Stomach (tissue), 9 donors: ENCODE measurements around the gene IGSF9B. TPM values are rescaled to one million over a fixed set of nuclear protein-coding genes. Genes with fewer than 3 reads are reported as not detected.

Experiments used
- DNase-seq, 2 donors: peaks; one replicate each; pipeline versions ENCODE4 v3.0.0 to v3.0.0-alpha.2; 2013 to 2019
- H3K27ac ChIP-seq, 5 donors: fragments of 200-600 bp in 4 of 5; sonication (generic) in 4 of 5; one replicate each; pipeline ENCODE4 v1.5.1; 2013 to 2019; ENCODE audit warnings: mild to moderate bottlenecking in 1 of 5, moderate library complexity in 1 of 5
- H3K27me3 ChIP-seq, 3 donors: fragments of 200-600 bp; sonication (generic); one replicate each; pipeline ENCODE4 v1.5.1; 2017 to 2019; ENCODE audit warnings: mixed run types in 1 of 3
- H3K36me3 ChIP-seq, 4 donors: fragments of 200-600 bp; sonication (generic); 1 replicate in 3 of 4; 2 replicates in 1 of 4; pipeline ENCODE4 v1.5.1; 2016 to 2019
- H3K4me1 ChIP-seq, 4 donors: fragments of 200-600 bp; sonication (generic); one replicate each; pipeline ENCODE4 v1.5.1; 2016 to 2019
- H3K4me3 ChIP-seq, 4 donors: fragments of 200-600 bp; sonication (generic) in 3 of 4; one replicate each; pipeline ENCODE4 v1.5.1; 2016 to 2019; ENCODE audit warnings: mild to moderate bottlenecking in 1 of 4
- H3K9me3 ChIP-seq, 4 donors: fragments of 200-600 bp; sonication (generic); one replicate each; pipeline ENCODE4 v1.5.1; 2016 to 2019
- CTCF ChIP-seq, 7 experiments: fragments of 450-650 bp in 4 of 7; fragments of 200-600 bp in 3 of 7; sonication (generic) in 3 of 7; IDR thresholded peaks; one replicate each; pipeline ENCODE4 v1.5.1; 2016 to 2019; ENCODE audit warnings: antibody characterized with exemption in 7 of 7, control low read depth in 2 of 7, mild to moderate bottlenecking in 1 of 7
- EP300 ChIP-seq: sonication (generic); formaldehyde crosslinking; IDR thresholded peaks from one replicate; pipeline ENCODE4 v1.6.1; 2017; ENCODE audit warnings: antibody characterized with exemption
- POLR2A ChIP-seq, 4 donors: fragments of 450-650 bp; IDR thresholded peaks; one replicate each; pipeline ENCODE4 v1.6.1; 2016; ENCODE audit warnings: antibody characterized with exemption in 4 of 4, control low read depth in 2 of 4, mild to moderate bottlenecking in 1 of 4, moderate library complexity in 1 of 4
- POLR2AphosphoS5 ChIP-seq, 3 donors: sonication (generic); formaldehyde crosslinking; IDR thresholded peaks; one replicate each; pipeline ENCODE4 v1.6.1; 2016; ENCODE audit warnings: antibody characterized with exemption in 3 of 3
- WGBS, 5 donors: extraction: QIAGEN DNeasy Blood & Tissue Kit in 3 of 5; methylation state at CpG; one replicate each; pipeline versions ENCODE4 v1.1.5 to v1.1.7; 2013 to 2018; 5-methylcytosine and 5-hydroxymethylcytosine counted together
- intact Hi-C: fragments of 100-400 bp; cut with DNase I; formaldehyde crosslinking; loops from one replicate; pipeline ENCODE4 v1.15.1; 2023; ENCODE audit warnings: low total_unique reads
- polyA plus RNA-seq, 3 donors: library from polyadenylated mRNA; stranded (reverse); fragments of 200-250 nt; gene quantifications; one replicate each; pipeline ENCODE4 v1.2.3, GENCODE V29; 2013
- total RNA-seq, 5 donors: library from RNA; depleted of rRNA; stranded (reverse); fragments of >200 nt; gene quantifications; one replicate each; pipeline versions ENCODE4 v1.1.0 to v1.2.3, GENCODE V29; 2014 to 2016
- donor health status: healthy with polysubstance abuse.
- donor health status: Bipolar disorder and iron deficiency.
- donor health status: healthy.

The IGSF9B gene
- total and polyA plus RNA-seq, 8 donors = 0.44 to 22.3 (median 4.6) TPM; not detected in 1

GRCh38 chr11:133916784-133917440 is 39.9 kb downstream of the IGSF9B start:
- DNase-seq = no peak
- Histone ChIP-seq H3K36me3 (peaks cover 0 to 83% (median 32%) of the 10 kb centered on the region in 4 donors), H3K27me3 (peaks cover 0 to 26% (median 20%) of the 10 kb centered on the region in 3 donors), H3K4me3 (no peak overlapping the region), H3K9me3 (no peaks in the 10 kb centered on the region), H3K27ac (no peak overlapping the region), H3K4me1 (peaks cover 0 to 6% (median 0%) of the 10 kb centered on the region in 4 donors)
- WGBS, 5 donors = 81 to 90% (median 87%) methylated on average over 14 of the region's 14 CpGs
- TF ChIP-seq POLR2A (IDR thresholded peaks at IDR 0.05) (no peak), CTCF (IDR thresholded peaks at IDR 0.05) (no peak), POLR2AphosphoS5 (IDR thresholded peaks at IDR 0.05) (no peak), EP300 (no peak)
- intact Hi-C loops = no loop called here

GRCh38 chr11:133913761-133914160 is 43.0 kb downstream of the IGSF9B start:
- Histone ChIP-seq H3K4me1 (peaks cover 0 to 6% (median 0%) of the 10 kb centered on the region in 4 donors), H3K27ac (no peak overlapping the region), H3K4me3 (no peak overlapping the region), H3K36me3 (peaks cover 0 to 83% (median 27%) of the 10 kb centered on the region in 4 donors), H3K9me3 (no peaks in the 10 kb centered on the region), H3K27me3 (peaks cover 0 to 12% (median 12%) of the 10 kb centered on the region in 3 donors)
- 90 to 99% (median 92%) methylated on average over 9 to 10 of the region's 10 CpGs for WGBS, 5 donors
- no peak for DNase-seq
- TF ChIP-seq CTCF (IDR thresholded peaks at IDR 0.05) (no peak), POLR2AphosphoS5 (IDR thresholded peaks at IDR 0.05) (no peak), POLR2A (IDR thresholded peaks at IDR 0.05) (no peak), EP300 (no peak)
- intact Hi-C loops = no loop called here

DNA sequence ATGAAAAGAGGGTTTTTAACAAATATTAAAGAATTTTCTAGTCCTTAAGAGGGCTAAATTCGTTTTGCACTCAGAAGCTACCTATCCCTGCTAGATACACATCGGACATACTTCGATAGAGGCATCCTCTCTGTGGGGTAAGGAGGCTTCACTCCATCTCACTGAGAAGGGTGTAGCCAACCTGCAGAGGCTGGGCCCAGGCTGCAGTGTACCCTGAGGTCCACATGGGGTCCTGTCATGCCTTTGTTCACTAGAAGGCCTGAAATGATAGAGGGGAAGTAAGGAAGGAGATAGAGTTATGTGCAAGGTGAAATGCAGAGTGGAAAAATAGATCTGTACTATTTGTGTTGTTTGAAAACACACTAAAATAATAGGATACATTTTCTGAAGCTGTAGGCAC is 45.6 kb downstream of the IGSF9B start:
- Histone ChIP-seq H3K36me3 (peaks cover 0 to 96% (median 36%) of the 10 kb centered on the region in 4 donors), H3K4me3 (no peak overlapping the region), H3K4me1 (no peaks in the 10 kb centered on the region), H3K27ac (no peak overlapping the region), H3K27me3 (no peaks in the 10 kb centered on the region), H3K9me3 (no peaks in the 10 kb centered on the region)
- intact Hi-C loops = no loop called here
- WGBS, 5 donors = 73 to 86% (median 84%) methylated on average over 3 of the region's 3 CpGs
- no peak for DNase-seq
- TF ChIP-seq EP300 (no peak), POLR2AphosphoS5 (IDR thresholded peaks at IDR 0.05) (no peak), POLR2A (IDR thresholded peaks at IDR 0.05) (no peak), CTCF (IDR thresholded peaks at IDR 0.05) (no peak)

DNA sequence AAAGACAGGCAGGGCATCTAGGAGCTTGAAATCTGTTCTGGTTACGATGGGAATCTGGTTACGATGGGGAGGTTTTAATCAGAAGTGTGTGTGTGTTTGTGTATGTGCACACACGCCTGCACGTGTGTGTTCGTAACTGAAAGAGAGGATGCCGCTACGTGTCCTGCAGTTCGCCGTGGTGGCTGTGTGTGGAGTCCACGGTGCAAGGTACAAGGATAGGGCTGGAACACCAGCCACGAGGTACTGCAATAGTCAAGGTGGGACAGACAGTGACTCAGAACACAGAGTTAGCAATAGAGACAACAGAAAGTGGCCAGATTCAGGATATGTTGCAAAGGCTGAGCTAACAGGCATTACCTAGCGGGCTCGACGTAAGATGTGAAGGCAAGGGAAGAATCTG is 46.7 kb downstream of the IGSF9B start:
- WGBS, 5 donors = 88 to 92% (median 91%) methylated on average over 14 of the region's 14 CpGs
- Histone ChIP-seq H3K9me3 (no peaks in the 10 kb centered on the region), H3K4me3 (no peak overlapping the region), H3K4me1 (no peaks in the 10 kb centered on the region), H3K27me3 (no peaks in the 10 kb centered on the region), H3K36me3 (peaks cover 0 to 94% (median 35%) of the 10 kb centered on the region in 4 donors), H3K27ac (no peak overlapping the region)
- DNase-seq = no peak
- TF ChIP-seq POLR2A (IDR thresholded peaks at IDR 0.05) = no peak
- no peak for TF ChIP-seq POLR2AphosphoS5 (IDR thresholded peaks at IDR 0.05)
- TF ChIP-seq CTCF (IDR thresholded peaks at IDR 0.05) = no peak
- TF ChIP-seq EP300 = no peak
- intact Hi-C loops = no loop called here
